ENCODE measurements around the gene LIPC. TPM values are rescaled to one million over a fixed set of nuclear protein-coding genes. Genes with fewer than 3 reads are reported as not detected.

The LIPC gene
- total RNA-seq, 1 experiment from 2014 or later, result not detected

- no peak for TF ChIP-seq NFE2L1 (CRISPR knock-in tag; IDR thresholded peaks at IDR 0.05)
- no peak for TF ChIP-seq RELA (CRISPR knock-in tag; IDR thresholded peaks at IDR 0.05; ENCODE audit: borderline replicate concordance)
- no peak for TF ChIP-seq CTCF (IDR thresholded peaks at IDR 0.05)
- no peak for TF ChIP-seq AFF4 (CRISPR knock-in tag; IDR thresholded peaks at IDR 0.05; ENCODE audit: borderline replicate concordance)
- no peak for TF ChIP-seq TCF7 (CRISPR knock-in tag; IDR thresholded peaks at IDR 0.05; ENCODE audit: low read depth)
- no peak for TF ChIP-seq FOXP4 (CRISPR knock-in tag; IDR thresholded peaks at IDR 0.05)
- TF ChIP-seq CBFB (CRISPR knock-in tag; IDR thresholded peaks at IDR 0.05; ENCODE audit: low read depth), result no peak
- H3K36me3 Mint-ChIP-seq, result peaks cover 3% of the 10 kb centered on the region; the same call in 1 of the 2 replicates
- no peak overlapping the region for H3K4me3 Mint-ChIP-seq
- H3K9me3 Mint-ChIP-seq, result peaks cover 23% of the 10 kb centered on the region
- ATAC-seq (no peak), DNase-seq (ENCODE audit: low spot score) (no peak)
- H3K27ac Mint-ChIP-seq, result no peak overlapping the region
- ChIA-PET CTCF (no interaction called here), POLR2A (interaction anchor here (0.6 kb wide), 1 partner anchor 1945 kb away, joined by 4 read pairs; no protein-coding TSS in a partner anchor)
- H3K4me1 Mint-ChIP-seq, result no peaks in the 10 kb centered on the region
- no peaks in the 10 kb centered on the region for H3K27me3 Mint-ChIP-seq (ENCODE audit: low read depth)
These were observed 14.8 kb upstream of the LIPC start for GRCh38 chr15:58416963-58417362.

- peaks cover 3% of the 10 kb centered on the region; the same call in 1 of the 2 replicates for H3K36me3 Mint-ChIP-seq
- no peaks in the 10 kb centered on the region for H3K27me3 Mint-ChIP-seq (ENCODE audit: low read depth)
- H3K9me3 Mint-ChIP-seq, result peaks cover 23% of the 10 kb centered on the region
- no peaks in the 10 kb centered on the region for H3K4me1 Mint-ChIP-seq
- TF ChIP-seq OVOL2 (CRISPR knock-in tag; IDR thresholded peaks at IDR 0.05; ENCODE audit: borderline replicate concordance), result no peak
- H3K4me3 Mint-ChIP-seq, result no peak overlapping the region
- no peak for ATAC-seq
- no peak overlapping the region for H3K27ac Mint-ChIP-seq
- ChIA-PET CTCF (no interaction called here), POLR2A (interaction anchor here (0.6 kb wide), 1 partner anchor 21 kb away, joined by 3 read pairs; no protein-coding TSS in a partner anchor)
- DNase-seq (ENCODE audit: low spot score), result no peak
These were observed 13.7 kb upstream of the LIPC start for GRCh38 chr15:58418135-58418534.

- Mint-ChIP-seq H3K27ac (no peak overlapping the region), H3K36me3 (no peaks in the 10 kb centered on the region), H3K4me3 (no peak overlapping the region), H3K9me3 (peaks cover 8% of the 10 kb centered on the region), H3K27me3 (ENCODE audit: low read depth) (no peaks in the 10 kb centered on the region), H3K4me1 (no peaks in the 10 kb centered on the region)
- CTCF ChIA-PET, result no interaction called here
- ATAC-seq (no peak), DNase-seq (ENCODE audit: low spot score) (no peak)
- POLR2A ChIA-PET, result no interaction called here
- no peak for TF ChIP-seq ELF4 (CRISPR knock-in tag; IDR thresholded peaks at IDR 0.05; ENCODE audit: low read depth)
- TF ChIP-seq TEAD4 (CRISPR knock-in tag; IDR thresholded peaks at IDR 0.05), result no peak
- TF ChIP-seq FOXP4 (CRISPR knock-in tag; IDR thresholded peaks at IDR 0.05), result no peak
- TF ChIP-seq TEAD1 (CRISPR knock-in tag; IDR thresholded peaks at IDR 0.05), result no peak
- TF ChIP-seq EMX1 (CRISPR knock-in tag; IDR thresholded peaks at IDR 0.05), result no peak
- TF ChIP-seq IRF1 (CRISPR knock-in tag; IDR thresholded peaks at IDR 0.05), result no peak
- TF ChIP-seq ZNF121 (CRISPR knock-in tag; IDR thresholded peaks at IDR 0.05), result no peak
- no peak for TF ChIP-seq USF1 (CRISPR knock-in tag; IDR thresholded peaks at IDR 0.05)
- no peak for TF ChIP-seq ZNF396 (CRISPR knock-in tag; IDR thresholded peaks at IDR 0.05; ENCODE audit: borderline replicate concordance)
These were observed 11.8 kb upstream of the LIPC start for GRCh38 chr15:58419803-58420524.
